ENCODE results near the gene LDB1.
A peak's percentile ranks its signal among the peaks of the same experiment; 100 is the strongest.

LDB1 gene

DNA sequence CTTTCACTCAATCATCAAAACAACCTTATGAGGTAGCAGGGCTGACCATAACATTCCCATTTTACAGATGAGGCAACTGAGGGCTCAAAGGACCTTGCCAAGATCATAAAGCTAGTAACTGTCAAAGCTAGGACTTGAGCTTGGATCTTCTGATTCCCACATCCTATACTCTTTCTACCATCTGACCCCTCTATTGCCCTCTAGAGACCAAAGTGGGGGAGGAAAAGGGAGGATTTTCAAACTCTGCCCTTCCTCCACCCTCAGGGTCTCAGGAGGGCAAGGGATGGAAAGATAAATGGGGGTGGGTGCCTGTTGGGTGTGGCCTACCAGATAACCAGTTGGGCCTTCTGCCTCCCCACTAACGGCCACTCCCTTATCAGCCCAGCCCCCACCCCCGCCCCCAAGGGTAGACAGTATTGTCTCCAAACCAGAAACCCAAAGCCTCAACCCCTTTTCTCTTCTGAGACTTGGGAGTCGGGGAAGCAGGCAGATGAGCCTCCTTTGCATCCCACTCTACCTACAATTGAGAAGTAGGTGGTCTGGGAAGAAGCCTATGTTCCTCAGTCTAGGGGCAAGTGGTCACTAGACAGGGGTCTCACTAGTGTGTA is 7.9 kb downstream of the LDB1 start:
- no peak for DNase-seq

DNA sequence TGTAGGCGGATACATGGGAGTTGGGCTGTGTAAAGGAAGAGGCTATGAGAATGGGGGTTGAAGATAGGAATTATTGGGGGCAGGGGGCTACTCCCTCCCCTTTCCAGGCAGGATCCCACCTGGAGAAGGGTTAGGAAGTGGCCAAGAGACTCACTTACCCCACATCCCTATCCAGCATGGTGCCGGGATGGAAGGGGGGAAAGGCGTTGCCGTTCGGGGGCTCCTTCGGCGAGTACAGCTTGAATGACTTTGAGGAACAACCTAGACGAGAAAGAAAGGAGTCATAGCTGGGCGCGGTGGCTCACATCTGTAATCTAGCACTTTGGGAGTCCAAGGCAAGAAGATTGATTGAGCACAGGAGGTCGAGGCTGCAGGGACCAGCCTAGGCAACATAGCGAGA is 8.9 kb downstream of the LDB1 start:
- no peak for DNase-seq

DNA sequence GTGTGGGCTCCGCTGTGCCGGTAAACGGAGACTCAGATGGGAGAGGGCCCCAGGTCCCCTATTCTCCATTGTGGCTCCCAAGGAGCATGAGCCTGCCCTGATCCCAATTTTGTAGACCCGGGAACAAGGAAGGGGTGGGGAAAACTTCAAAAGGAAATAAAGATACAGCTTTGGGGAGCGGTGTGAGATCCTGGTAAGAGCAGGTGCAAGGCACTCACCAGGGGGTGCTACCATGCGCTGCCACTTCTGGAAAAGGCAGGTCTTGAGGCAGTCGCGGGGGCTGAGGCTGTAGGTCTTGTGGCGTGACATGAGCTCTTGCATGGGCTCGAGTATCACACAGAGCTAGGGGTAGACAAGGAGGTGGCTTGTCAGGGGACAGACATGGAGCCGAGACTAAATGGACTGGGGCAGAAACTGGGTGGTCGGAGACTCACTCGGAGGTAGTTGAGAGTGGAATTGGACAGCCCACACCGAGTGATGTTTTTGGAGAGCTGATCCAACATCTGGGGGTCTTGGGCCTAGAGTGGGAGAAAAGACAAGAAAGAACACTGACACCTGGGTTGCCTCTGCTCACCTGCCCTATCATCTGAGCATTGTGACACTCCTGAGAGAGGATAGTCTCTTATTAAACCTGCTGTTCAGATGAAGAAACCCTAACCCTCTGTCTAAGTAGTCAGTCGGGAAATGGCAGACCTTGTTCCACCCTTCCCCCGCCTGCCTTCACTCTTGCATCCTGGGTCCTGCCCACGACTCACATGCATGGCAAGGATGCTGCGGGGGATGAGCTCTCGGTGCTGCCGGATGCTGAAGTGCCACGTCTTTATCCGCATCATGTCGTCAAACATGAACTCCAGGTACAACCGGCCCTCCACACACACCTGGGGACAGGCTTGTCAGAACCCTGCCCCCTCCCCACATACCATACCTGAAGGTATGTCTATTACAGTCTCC is 10.7 kb downstream of the LDB1 start:
- no peak for DNase-seq

DNA sequence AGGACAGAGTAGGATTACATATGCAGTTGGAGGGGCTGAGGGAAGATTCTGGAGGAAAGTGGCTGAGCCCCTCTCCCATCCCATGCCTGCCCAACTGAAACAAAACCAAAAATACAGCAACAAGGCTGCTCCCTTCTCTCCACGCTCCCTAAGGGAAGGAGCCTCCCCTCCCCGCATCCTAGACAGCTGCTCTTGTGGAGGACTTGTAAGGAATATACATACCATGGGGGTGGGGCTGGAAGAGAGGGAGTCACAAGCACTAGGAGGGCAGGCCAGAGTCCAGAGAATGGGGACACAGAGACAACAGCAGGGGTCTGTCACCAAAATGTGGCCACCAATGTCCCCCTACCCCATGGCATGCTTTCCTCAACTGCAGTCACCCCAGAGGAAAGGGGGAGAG is 13.2 kb downstream of the LDB1 start:
- no peak for DNase-seq

DNA sequence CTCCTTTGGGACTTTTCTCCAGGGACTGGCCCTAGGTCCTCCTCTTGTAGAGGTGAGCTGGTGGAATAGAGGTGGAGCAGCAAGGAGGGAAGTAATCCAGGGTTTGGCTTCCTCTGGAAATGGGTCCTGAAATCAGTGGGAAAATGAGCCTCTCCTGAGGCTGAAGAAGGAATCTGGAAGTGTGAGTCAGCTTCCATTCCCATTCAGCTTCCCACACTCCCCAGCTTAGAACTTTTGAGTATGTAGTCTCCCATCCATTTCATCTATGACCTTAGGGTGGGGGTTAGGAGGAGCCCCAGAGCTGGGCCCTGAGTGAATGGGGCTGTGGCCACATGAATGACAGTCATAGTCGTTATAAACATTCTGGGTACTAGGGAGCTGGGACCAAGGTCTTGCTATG is 17.7 kb downstream of the LDB1 start:
- DNase-seq, result no peak

DNA sequence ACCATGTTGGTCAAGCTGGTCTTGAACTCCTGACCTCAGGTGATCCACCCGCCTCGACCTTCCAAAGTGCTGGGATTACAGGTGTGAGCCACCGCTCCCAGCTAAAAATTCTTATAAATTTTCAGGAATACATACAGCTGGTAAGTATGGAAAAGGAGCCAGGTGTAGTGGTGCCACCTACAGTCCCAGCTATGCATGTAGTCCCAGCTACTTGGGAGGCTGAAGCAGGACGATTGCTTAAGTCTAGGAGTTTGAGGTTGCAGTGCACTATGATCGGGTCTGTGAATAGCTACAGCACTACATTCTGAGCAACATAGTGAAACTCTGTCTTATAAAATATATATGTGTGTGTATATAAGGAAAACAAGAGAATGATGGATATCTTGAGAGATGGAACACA is 19.0 kb downstream of the LDB1 start:
- DNase-seq, result no peak

DNA sequence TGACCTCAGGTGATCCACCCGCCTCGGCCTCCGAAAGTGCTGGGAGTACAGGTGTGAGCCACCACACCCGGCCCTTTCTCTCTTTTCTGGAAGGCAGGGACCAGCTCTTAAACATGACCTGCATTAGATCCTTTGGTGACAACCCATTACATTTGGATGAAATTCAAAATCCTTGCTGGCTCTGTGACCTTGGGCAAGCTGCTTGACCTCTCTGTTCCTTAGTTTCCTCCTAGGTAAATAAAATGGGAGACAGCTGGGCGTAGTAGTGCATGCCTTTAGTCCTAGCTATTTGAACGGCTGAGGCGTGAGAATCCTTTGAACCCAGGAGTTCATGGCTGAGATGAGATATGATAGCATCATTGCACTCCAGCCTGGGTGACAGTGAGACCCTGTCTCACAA is 23.7 kb downstream of the LDB1 start:
- no peak for DNase-seq

DNA sequence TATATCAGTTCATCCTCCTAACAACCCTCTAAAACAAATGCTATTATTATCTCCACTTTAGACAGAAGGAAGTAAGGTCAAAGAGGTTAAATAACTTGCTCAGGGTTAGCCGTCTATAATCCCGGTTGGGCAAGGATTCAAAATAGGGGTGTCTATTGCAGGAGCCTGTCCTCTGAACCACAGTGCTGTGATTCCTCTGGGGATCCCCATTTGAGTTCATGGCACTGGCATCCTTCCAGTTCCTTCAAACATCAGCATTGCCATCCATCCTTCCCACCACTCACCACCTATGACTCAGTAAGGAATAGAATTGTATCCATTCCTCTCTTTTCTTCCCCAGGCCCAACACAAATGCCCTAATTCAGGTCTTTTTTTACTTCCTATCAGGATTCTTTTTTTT is 29.4 kb downstream of the LDB1 start:
- DNase-seq, result no peak

DNA sequence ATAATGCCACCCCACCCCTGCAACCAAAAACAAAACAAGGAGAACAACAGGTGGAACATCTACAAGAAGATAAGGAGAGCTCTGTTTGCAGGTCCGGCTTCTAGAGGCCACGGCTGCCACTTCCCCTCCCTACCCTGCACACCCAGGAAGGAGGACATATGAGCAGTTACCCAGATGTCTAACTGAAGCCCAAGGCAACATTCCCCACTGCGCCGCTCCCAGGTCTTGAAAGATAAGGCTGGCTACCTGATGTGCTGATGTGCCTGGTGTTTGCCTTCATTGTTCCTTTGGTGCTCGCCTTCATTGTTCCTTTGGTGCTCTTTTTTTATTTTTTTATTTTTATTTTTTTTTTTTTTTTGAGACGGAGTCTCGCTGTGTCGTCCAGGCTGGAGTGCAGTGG is 34.0 kb downstream of the LDB1 start:
- DNase-seq, result no peak

DNA sequence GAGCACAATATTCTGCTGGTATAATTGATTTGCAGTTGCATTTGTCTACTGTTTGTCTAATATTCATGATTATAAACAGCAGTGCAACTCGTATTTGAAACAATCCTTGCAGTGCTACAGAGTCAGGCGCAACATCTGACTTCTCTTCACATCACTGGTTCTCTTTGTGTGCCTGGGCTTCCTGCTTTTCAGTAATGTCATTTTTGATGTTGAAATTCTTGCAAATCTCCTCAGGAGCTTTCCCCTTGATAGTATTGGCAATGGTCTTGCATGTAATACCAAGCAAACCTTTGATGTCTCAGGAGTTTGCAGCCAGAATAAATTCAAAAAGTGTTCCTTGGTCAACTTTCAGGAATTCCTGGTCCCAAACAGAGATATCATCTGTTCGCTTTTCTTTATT is 34.8 kb downstream of the LDB1 start:
- no peak for DNase-seq

DNA sequence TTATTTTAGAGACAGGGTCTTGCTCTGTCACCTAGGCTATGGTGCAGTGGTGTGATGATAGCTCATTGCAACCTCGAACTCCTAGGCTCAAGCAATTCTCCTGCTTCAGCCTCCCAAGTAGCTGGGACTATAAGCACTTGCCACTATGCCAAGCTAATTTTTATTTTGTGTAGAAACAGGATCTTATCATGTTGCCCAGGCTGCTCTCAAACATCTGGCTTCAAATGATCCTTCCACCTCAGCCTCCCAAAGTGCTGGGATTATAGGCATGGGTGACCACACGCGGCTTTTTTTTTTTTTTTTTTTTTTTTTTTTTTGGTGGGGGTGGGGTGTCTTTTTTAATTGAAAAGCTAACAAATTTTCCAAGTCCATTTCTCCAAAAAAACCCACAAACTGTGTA is 36.6 kb downstream of the LDB1 start:
- DNase-seq, result no peak

DNA sequence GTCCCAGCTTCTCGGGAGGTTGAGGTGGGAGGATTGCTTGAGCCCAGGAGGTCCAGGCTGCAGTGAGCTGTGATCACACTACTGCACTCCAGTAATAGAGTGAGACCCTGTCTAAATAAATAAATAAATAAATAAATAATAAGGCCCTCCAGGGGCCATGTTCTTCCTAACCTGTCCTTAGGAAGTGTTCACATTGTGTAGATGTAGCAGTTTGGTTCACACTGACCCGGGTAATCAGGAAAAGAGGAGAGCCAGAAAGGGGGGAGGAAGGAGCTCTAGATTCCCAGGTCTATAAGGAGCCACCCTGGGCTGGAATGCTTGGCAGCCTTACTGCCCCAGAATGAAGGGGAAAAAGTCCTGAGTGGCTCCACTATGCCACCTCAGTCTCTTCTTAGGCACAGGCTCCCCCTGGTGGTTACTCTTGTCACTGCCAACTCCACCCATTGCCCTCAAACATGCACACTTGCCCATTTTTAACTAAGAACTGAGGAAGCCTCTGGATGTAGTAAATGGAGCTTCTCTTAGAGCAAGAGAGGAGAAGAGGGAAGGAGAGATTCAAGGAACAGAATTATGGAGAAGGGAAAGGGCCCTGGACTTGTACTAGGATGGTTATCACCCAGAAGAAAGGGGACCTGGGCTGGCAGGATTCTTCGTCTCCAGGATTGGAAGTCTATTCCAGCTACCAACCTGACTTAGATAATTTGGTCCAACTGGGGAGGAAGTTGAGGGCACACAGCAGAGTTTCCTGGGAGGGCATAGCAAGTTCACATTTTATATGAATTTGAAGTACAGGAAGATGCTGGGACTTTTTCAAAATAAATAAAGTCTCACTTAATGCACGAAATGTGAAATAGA is 47.3 kb downstream of the LDB1 start:
- peak; percentile 84 for DNase-seq

DNA sequence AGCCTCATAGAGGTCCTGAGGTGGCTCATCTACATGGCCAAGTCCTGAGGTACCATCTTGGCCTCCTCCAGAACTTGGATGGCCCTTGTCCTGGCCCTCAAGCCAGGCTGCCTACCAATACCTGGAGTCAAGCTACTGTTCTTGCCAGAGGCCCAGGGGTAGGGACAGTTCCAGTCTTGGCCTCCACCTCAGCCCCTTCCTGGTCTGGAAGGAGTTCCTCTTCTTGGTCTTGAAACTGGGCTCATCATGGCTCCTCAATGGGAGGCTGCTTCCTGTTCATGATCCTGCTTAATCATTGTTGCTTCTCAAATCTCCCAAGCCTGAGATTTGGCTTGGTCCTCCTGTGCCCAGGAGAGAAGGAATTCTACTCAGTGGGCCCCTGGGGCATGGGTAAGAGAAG is 51.1 kb downstream of the LDB1 start:
- DNase-seq, result no peak

DNA sequence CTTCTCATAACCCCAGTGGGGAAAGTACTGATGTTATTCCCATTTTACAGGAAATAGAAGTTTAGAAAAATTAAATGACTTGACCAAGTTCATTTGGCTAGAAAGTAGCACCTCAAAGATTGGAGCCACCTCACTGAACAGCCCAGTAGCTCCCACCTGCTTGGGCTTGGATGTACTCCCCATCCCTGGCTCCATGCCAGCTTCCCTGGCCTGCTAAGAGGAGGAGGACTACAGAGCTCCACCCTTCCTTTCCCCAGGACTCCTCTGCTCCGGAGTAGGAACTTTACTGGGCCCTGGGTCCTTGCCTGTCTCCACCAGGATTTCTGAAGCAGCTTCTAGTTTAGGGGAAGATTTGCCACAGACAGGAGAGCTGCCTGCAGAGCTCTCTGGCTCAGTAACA is 52.0 kb downstream of the LDB1 start:
- DNase-seq, result no peak

DNA sequence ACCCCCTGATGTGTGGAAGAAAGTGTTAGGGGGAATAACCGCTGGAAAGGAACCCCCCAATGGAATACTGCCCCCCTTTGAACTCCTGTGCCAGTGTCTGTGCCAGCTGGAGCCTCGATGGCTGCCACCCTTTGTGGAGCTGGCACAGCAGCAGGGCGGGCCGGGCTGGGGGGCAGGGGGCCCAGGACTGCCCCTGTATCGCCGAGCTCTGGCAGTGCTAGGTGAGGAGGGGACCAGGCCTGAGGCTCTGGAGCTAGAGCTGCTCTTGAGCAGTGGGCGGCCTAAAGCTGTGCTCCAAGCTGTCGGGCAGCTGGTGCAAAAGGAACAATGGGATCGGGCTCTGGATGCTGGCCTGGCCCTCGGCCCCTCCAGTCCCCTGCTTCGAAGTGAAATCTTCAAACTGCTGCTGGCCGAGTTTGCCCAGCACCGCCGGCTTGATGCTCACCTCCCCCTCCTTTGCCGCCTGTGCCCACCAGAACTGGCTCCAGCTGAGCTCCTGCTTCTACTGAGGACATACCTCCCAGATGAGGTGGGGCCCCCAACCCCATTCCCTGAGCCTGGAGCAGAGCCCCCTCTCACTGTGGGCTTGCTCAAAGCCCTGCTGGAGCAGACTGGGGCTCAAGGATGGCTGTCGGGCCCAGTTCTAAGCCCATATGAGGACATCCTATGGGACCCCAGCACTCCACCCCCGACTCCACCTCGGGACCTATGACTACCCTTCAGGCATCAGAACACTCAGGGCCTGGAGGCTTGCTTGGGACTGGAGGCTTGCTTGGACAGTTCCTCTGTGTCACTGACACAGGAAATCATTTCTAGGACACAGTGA is 52.9 kb downstream of the LDB1 start:
- DNase-seq, result no peak

DNA sequence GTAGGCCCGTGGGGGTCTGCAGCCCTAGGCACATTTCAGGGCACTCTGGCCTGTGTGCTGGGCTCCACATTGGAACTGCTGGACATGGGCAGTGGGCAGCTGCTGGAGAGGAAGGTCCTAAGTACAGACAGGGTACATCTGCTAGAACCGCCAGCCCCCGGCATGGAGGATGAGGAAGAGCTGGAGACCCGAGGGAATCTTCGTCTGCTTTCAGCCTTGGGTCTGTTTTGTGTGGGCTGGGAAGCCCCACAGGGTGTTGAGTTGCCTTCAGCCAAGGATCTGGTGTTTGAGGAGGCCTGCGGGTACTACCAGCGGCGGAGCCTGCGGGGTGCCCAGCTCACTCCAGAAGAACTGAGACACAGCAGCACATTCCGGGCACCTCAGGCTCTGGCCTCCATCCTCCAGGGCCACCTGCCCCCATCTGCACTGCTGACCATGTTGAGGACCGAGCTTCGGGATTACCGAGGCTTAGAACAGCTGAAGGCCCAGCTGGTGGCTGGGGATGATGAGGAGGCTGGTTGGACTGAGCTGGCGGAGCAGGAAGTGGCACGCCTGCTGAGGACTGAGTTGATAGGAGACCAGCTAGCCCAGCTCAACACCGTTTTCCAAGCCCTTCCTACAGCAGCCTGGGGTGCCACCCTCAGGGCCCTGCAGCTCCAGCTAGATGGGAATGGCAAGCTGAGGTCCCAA is 53.6 kb downstream of the LDB1 start:
- no peak for DNase-seq

DNA sequence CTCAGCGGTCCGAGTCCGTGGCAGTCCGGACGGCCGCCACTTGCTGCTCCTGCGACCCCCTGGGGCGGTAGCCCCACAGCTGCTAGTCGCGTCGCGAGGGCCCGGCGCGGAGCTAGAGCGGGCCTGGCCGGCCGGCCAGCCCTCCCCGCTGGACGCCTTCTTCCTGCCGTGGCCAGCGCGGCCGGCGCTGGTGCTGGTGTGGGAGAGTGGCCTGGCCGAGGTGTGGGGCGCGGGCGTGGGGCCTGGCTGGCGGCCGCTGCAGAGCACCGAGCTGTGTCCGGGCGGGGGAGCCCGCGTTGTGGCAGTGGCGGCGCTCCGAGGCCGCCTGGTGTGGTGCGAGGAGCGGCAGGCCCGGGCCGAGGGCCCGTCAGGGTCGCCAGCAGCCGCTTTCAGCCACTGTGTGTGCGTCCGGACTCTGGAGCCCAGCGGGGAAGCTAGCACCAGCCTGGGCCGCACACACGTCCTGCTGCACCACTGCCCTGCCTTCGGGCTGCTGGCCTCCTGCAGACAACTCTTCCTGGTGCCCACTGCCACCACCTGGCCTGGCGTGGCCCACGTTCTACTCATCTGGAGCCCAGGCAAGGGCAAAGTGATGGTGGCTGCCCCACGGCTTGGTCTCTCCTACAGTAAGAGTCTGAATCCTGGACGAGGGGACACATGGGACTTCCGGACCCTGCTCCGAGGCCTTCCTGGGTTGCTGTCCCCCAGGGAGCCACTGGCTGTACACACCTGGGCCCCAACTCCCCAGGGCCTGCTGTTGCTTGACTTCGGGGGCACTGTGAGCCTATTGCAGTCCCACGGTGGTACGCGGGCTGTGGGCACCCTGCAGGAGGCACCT is 54.4 kb downstream of the LDB1 start:
- no peak for DNase-seq

DNA sequence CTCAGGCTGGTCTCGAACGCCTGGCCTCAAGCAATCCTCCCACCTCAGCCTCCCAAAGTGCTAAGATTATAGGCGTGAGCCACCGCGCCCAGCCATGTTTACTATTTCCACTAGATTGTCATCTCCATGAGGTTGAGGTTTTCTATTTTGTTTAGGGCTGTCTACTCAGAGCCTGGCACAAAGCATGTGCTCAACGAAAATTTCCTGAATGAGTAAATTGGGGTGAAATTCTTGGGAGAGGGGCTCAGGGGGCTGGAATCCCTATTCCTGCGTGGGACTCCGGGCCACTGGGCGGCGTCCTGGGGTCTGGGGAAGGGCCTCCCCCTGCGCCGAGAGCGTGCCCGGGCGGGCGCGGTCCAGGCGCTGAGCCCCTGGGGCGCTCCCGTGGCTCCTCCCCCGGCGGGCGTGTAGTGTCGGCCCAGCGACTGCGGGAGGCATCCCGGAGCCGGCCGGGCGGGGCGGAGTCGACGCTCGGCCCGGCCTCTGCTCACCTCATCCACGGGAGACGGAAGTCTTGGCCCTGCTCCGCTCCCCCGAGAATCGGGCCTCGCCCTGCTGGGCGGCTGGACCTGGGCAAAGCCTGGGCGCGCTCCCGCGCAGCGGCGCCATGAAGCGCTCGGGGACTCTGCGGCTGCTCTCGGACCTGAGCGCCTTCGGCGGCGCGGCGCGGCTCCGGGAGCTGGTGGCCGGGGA is 55.2 kb downstream of the LDB1 start, which contains the start of gene HPS6:
Gene HPS6, plus strand, starts transcription at position 482 of the 693 bp plus-strand sequence. Its CDS starts 126 bp downstream, at position 608.
- DNase-seq, result peak; percentile 91

DNA sequence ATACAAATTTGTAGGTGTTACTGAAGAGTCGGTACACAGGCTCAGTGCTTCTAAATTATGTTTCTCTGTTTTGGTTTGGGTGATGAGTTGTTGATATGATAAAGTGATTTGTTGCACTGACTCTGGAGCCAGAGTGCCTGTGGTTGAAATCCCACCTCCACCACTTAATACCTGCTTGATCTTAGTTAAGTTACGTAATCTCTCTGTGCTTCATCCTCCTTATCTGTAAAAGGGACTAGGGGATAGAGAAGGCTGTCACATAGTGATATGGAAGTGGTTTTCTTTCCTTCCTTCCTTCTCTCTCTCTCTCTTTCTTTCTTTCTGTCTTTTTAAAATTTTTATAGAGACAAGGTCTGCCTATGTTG is 55.7 kb downstream of the LDB1 start:
- no peak for DNase-seq

DNA sequence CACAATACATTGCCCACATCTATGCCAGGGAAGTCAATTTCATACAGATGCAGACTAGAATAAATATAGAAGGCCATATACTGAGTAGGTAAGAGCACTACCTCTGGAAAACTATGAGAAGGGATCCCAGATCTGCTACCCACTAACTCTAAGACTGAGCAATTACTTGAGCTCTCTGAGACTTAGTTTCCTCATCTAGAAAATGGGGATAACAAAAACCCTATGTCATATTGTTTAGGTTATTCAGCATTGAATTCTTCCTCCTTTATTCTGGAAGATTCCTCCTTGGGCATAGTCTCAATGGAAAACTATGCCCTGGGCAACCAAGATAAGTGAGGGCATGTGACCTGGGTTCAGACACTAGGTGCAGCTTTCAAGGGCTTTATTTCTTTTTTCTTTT is 60.2 kb downstream of the LDB1 start:
- no peak for DNase-seq

Data from stimulated activated CD4-positive, alpha-beta T cell treated with anti-CD3 and anti-CD28 coated beads, Interleukin-4, amount 100 ng/mL, for 24 hours (primary cell).